ENCODE data around the gene IGSF5.
"Not testable (repeated sequence)": the region's sequence is repeated elsewhere in the genome, so short reads cannot be mapped to it uniquely, and the experiment has no call there.

IGSF5 gene

DNA sequence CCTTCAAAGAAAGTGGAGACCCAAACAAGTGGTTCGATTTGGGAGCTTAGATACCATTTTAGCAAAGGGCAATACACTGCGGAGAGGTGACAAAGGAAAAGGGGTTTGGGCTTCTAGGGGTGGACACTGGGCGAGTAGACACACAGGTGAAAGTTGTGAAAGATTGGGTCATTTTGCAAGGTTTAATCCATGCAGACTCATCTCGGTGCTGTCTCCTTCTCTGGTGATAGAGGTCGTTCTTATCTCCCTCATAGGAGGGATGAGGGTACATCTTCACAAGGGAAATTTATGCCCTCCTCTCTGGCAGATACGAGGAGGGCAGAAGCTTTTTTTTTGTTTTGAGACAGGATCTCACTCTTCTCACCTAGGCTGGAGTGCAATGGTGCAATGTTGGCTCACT lies 6.4 kb upstream of the IGSF5 start:
- DNase-seq (ENCODE audit: low read depth) = no peak

- DNase-seq (ENCODE audit: low read depth) = not testable (repeated sequence)
Measured at GRCh38 chr21:39739531-39739930, 5.5 kb upstream of the IGSF5 start.

GRCh38 chr21:39742561-39742960 lies 2.4 kb upstream of the IGSF5 start:
- not testable (repeated sequence) for DNase-seq (ENCODE audit: low read depth)

DNA sequence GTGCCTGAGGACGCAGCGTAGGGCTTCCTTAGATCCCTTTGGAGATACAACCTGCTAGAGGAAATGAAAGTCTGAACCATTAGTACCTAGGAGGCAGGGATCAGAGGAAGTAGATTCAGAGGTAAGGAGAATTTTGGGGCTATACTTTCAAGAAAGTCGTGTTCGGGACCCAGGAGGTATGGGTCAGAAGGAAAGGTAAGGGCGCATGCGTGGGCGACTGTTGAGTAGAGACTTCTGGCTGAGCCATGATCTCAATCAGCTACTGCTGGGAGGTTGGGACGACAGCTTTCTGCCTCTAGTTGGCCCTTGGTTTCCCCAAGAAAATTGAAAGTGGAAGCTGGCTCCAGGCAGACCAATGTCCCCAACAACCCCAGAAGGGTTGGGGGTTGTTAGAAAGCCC lies 349 bp downstream of the IGSF5 start:
- not testable (repeated sequence) for DNase-seq (ENCODE audit: low read depth)

- no peak for DNase-seq (ENCODE audit: low read depth)
Measured at GRCh38 chr21:39750670-39751069, 5.7 kb downstream of the IGSF5 start.

DNA sequence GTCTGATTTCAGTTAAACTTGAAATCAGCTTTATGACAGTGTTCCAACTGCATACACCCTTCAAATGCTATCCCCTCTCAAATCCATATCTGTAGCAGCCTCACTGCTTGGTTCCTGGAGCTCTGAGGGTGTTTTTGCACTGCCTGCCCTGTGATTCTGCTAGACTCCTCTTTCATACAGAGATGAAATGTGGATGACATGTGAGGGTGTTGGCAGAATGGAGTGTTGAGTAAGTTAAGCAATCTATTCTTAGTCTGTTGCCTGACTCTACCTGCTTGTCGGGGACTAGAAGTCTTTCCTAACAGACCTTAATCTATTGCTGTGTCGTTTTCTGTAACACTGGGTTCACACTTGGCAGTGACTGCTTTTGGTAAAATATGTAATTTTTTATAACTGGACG lies 9.8 kb downstream of the IGSF5 start:
- no peak for DNase-seq (ENCODE audit: low read depth)

- DNase-seq (ENCODE audit: low read depth) = no peak
Measured at GRCh38 chr21:39756285-39756684, 11.3 kb downstream of the IGSF5 start.

DNA sequence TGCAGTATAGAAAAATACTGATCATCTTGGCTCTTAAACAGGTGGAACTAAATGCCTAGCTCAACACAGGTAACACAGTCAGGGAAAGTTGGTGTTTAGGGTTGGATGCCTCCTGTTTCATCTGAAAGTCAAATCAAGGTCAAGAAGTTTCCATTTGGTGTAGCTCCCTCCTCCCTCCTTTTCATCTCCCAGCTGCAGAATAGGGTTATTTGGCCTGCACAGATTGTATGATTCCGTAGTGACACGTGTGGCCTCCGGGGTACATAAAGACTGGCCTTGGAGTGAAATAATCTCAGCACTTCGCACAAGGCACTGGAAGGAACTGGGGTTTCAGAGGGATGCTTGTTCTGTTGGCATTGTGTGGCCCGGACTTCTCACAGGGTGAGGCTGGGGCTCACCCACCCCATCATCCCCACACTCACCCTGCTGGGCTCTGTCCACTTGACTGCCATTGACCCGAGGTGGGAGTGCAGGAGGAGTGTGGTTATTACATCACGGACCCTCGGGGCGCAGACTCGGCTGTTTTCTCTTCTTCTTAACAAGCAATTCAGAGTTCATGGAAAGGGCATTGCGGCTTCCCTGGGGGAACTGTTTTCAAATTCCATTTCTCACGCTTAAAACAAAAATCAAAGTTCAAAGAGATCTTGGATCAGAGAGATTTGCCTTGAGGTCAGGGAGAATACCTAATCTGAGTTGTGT lies 18.4 kb downstream of the IGSF5 start:
- DNase-seq (ENCODE audit: low read depth) = no peak

GRCh38 chr21:39774227-39774626 lies 29.2 kb downstream of the IGSF5 start:
- DNase-seq (ENCODE audit: low read depth) = no peak

DNA sequence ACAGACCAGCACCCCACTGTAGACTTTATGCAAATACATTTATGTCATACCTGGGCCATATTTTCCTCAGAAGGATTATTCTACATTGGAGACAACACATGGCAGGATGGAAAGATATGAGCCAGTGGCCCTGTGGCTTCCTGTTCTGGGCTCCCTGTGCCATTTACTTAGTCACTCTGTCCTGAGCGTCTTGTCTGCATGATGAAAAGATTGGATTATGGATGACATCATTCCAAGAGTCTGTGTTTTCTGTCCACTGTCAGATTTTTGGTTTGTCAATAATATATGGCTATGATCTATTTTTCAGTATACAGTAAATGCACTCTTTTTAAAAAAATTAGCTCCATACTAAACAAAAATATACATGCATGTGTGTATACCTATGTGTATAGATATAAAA lies 30.8 kb downstream of the IGSF5 start:
- DNase-seq (ENCODE audit: low read depth) = no peak

DNA sequence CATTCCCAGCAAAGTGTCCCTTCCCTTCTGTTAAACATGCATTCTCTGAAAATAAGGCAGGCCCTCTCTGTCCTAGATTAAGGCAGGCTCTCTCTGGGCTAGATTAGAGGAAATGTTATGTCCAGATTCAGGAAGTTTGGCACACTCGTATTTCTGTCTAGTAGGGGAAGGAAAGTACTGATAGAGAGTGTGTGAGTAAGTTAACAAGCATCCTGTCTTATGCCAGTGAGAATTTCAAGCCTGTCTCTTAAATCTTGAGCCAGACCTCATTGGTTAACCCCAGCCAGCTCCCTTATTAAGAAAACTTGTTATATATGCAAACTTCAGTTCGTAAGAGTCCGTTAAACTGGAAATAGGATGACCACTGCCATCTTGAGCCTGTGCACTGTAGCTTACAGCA lies 31.6 kb downstream of the IGSF5 start:
- DNase-seq (ENCODE audit: low read depth) = no peak

DNA sequence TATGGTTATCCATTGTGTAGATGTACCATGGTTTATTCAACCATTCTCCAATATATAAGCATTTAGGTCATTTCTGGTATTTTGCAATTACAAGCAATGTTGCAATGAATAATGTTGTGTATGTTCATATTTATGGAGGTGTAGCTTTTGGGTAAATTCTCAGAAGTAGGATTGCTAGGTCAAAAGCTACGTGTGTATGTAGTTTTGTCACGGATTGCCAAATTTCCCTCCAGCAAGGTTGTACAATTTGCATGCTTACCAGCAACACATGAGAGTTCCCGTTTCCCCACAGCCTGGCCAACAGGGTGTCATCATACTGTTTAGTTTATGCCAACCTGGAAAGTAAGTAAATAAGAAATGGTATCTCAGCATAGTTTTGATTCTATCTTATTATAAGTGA lies 36.3 kb downstream of the IGSF5 start:
- DNase-seq (ENCODE audit: low read depth) = no peak

GRCh38 chr21:39788383-39788782 lies 43.4 kb downstream of the IGSF5 start:
- no peak for DNase-seq (ENCODE audit: low read depth)

DNA sequence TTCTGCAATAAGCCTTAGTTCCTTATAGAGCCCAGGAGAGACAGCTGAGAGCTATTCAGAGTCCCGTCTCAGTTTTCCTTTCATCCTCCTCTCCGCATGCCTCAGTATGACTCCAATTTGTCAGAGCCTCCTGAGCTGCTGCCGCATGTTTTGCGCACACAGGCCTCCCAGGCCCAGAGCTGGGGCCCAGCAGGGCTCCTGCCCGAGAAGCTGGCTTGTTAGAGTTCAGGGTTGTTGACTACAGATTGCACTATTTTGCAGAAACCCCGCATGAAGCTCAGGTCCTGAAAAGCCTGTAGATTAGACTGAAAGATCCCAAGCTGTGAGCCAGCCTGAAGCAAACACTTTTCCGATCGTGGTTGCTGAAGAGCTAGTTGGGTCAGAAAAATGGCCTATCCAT lies 51.5 kb downstream of the IGSF5 start:
- no peak for DNase-seq (ENCODE audit: low read depth)

GRCh38 chr21:39799178-39799577 lies 54.2 kb downstream of the IGSF5 start:
- DNase-seq (ENCODE audit: low read depth) = no peak

- no peak for DNase-seq (ENCODE audit: low read depth)
Measured at GRCh38 chr21:39800311-39800710, 55.3 kb downstream of the IGSF5 start.

GRCh38 chr21:39802217-39802616 lies 57.2 kb downstream of the IGSF5 start:
- DNase-seq (ENCODE audit: low read depth) = no peak

DNA sequence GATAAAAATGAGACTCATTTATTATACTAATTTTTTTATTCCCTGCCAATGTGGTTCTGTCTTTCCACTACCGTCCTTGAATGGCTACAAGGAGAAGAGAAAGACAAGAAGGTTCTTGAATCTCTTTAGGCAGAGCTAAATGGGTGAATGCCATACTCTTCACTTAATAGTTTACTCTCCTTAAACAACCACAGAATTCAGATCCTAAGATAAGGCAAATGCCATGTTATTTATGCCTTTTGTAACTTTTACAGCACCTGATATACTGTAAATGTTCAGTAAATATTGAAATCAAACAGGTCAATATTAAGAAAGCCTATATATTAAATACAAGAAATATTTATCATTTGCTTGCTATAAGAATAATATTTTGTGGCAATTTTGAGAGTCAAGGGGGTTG lies 58.4 kb downstream of the IGSF5 start:
- no peak for DNase-seq (ENCODE audit: low read depth)

DNA sequence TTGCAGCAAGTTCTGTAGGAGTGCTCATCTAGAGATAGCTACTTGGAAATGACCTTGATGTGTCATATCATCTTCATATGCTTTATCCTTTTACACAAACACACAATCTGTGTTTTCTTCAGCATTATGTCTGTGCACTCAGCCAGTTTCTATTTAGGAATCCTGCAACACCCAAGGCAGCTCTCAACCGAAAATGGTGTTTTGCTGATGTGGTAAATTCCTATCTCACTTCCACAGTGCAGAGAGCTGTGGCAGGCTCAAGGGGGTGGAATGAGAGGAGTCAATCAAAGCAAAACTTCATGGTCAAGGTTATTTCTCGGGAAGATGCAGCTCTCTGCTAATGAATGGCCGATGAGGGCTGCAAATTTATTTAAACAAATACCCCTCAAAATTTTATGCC lies 59.3 kb downstream of the IGSF5 start:
- no peak for DNase-seq (ENCODE audit: low read depth)

DNA sequence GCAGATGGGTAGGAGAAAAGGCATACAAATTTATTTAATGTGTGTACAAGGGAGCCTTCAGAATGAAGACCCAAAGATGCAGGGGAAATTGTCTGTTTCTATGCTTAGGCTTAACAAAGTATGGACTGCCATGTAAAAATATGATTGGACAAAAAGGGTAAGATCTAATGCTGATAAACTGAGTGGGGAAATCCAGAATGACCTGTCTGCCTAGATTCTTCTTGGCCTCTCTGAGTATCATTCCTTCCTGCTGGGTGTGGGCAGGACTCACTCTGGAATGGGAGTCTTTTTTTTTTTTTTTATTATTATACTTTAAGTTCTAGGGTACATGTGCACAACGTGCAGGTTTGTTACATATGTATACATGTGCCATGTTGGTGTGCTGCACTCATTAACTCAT lies 61.0 kb downstream of the IGSF5 start:
- DNase-seq (ENCODE audit: low read depth) = no peak

DNA sequence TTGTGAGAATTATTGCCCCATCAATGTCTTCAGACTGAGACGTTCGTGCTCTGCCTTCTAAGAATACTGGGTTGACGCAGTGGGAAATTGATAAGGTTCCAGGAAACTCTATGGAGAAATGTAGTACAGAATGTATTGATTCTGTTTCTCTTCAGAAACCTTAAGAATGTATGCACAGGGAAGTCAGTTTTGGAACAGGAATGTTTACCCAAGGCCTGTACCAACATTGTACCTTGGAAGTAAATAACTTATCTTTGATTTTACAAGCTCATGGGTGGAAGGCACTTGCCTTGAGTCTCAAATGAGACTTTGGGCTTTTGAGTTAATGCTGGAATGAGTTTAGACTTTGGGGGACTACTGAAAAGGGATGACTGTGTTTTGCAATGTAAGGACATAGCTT lies 62.8 kb downstream of the IGSF5 start:
- no peak for DNase-seq (ENCODE audit: low read depth)

DNA sequence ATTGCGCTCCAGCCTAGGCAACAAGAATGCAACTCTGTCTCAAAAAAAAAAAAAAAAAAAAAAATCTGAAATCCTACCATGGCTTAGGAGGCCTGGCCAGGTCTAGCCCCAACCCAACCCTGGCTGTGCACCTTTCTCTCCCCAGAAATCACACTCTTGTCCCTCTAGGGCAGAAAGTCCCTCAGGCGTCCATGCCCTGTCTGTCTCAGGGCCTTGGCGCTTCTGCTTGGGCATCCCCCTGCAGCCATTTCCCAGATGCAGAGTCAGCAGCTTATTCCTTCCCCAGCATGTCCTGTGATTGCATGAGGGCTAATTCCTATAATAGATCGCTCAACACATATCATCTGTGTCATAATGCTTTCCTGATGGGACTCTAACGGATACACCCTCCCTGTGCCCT lies 65.0 kb downstream of the IGSF5 start:
- DNase-seq (ENCODE audit: low read depth) = no peak

DNA sequence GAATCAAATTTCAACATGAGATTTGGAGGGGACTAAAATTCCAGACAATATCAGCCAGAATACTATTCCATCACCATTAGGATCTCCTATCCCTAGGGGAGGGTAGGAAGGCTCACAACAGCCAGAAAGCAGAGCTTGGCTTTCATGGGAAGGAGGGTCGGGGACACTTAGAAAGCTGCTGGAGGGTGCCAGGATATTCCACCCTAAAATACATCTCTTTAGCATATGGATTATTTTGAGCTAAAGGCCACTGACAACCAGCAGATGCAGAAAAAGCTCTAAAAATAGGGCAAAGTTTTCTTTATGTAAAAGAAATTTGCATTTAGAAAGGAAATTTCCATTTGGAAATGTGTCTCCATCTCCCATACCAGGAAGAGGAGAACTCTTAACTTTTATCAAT lies 68.0 kb downstream of the IGSF5 start:
- no peak for DNase-seq (ENCODE audit: low read depth)

GRCh38 chr21:39818557-39818956 lies 73.6 kb downstream of the IGSF5 start:
- DNase-seq (ENCODE audit: low read depth) = no peak

- no peak for DNase-seq (ENCODE audit: low read depth)
Measured at GRCh38 chr21:39822042-39822441, 77.1 kb downstream of the IGSF5 start.

Measured in activated gamma-delta T cell treated with anti-CD3 and anti-CD28 coated beads, Interleukin-2, amount 50 U/mL, for 16 hours (primary cell).